HUES48 (cell line): Measurements from ENCODE around the gene IWS1.
A peak's percentile ranks its signal among the peaks of the same experiment; 100 is the strongest.
"Not testable (repeated sequence)": the region's sequence is repeated elsewhere in the genome, so short reads cannot be mapped to it uniquely, and the experiment has no call there.

Experiments used
- H3K27ac ChIP-seq: one replicate; pipeline ENCODE4 v1.7.0; 2013; ENCODE audit warnings: low read depth, low read length, inconsistent platforms
- H3K27me3 ChIP-seq: 2 replicates; pipeline ENCODE4 v1.6.1; 2013; ENCODE audit warnings: mild to moderate bottlenecking, low read length; ENCODE audit not compliant: control insufficient read depth, insufficient read depth
- H3K36me3 ChIP-seq: 2 replicates; pipeline ENCODE4 v1.6.1; 2013; ENCODE audit warnings: low read length; ENCODE audit not compliant: control insufficient read depth, insufficient read depth
- H3K4me1 ChIP-seq: 2 replicates; pipeline ENCODE4 v1.6.1; 2013; ENCODE audit warnings: mild to moderate bottlenecking, low read length; ENCODE audit not compliant: control insufficient read depth, insufficient read depth
- H3K4me3 ChIP-seq: 2 replicates; pipeline ENCODE4 v1.5.1; 2013; ENCODE audit warnings: mild to moderate bottlenecking, low read depth, low read length
- H3K9ac ChIP-seq: 2 replicates; pipeline ENCODE4 v1.6.1; 2013; ENCODE audit warnings: mild to moderate bottlenecking, low read depth, low read length, moderate library complexity
- H3K9me3 ChIP-seq: 2 replicates; pipeline ENCODE4 v1.6.1; 2013; ENCODE audit warnings: low read length; ENCODE audit not compliant: control insufficient read depth, insufficient read depth

Gene IWS1

DNA sequence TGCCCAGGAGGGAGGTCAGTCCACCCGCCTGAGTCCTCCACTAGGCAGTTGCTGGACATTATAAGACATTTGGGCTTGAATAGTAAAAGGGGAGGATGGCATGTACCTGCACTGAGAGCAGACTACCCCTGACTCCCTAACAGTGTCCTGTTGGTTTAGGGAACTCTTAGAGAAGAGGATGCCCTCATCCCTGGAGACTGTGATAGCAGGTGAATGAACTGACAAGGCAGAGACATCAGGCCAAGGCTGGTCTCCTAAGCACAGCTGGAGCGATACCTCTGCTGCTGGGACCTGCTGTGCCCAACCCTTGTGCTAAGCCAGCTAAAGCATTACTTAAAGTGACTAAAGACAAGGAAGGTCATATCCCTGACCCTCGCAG lies 73.3 kb downstream of the IWS1 start:
- Histone ChIP-seq H3K27ac (no peak overlapping the region), H3K36me3 (no peaks in the 10 kb centered on the region), H3K4me1 (peaks cover 31% of the 10 kb centered on the region), H3K9ac (no peak overlapping the region), H3K27me3 (no peaks in the 10 kb centered on the region), H3K9me3 (no peaks in the 10 kb centered on the region), H3K4me3 (no peak overlapping the region)

DNA sequence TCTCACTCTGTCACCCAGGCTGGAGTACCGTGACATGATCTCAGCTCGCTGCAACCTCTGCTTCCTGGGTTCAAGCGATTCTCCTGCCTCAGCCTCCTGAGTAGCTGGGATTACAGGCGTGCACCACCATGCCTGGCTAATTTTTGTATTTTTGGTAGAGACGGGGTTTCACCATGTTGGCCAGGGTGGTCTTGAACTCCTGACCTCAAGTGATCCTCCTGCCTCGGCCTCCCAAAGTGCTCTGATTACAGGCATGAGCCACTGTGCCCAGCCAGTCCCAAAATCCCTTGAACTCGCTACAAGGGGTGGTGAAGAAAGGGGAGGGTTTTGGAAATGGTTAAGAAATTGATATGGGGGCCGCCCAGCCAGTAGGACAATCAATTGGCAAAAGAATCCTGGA lies 73.9 kb downstream of the IWS1 start:
- H3K27ac ChIP-seq, H3K27me3 ChIP-seq, H3K9ac ChIP-seq, H3K36me3 ChIP-seq, H3K4me3 ChIP-seq, H3K9me3 ChIP-seq: not testable (repeated sequence)
- H3K4me1 ChIP-seq, result peaks cover 31% of the 10 kb centered on the region

DNA sequence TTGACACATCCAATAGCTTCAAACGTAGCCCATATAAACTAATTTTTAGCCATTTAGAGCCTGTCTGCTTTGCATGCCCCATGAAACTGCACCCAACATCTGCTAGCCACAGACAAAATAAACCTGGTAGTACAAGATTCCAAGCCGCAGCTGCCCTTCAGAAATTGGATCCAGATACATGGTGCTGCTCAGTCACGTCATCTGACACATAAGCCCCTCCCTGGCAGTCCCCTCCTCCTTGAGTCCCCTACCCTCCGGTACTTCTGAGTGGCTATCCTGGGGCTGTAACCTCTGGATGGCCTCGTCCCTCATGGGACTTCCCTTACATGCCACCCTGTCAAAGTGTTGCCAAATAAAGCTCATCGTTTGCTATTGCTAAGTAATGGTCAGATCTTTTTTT lies 74.3 kb downstream of the IWS1 start:
- no peaks in the 10 kb centered on the region for H3K27me3 ChIP-seq
- no peak overlapping the region for H3K4me3 ChIP-seq
- H3K9ac ChIP-seq, result no peak overlapping the region
- peaks cover 29% of the 10 kb centered on the region for H3K4me1 ChIP-seq
- no peaks in the 10 kb centered on the region for H3K9me3 ChIP-seq
- no peak overlapping the region for H3K27ac ChIP-seq
- H3K36me3 ChIP-seq, result no peaks in the 10 kb centered on the region

GRCh38 chr2:127449898-127450297 lies 76.4 kb downstream of the IWS1 start:
- peak overlapping the region; percentile 52 for H3K27ac ChIP-seq
- H3K4me3 ChIP-seq, result no peak overlapping the region
- no peaks in the 10 kb centered on the region for H3K9me3 ChIP-seq
- no peaks in the 10 kb centered on the region for H3K36me3 ChIP-seq
- peaks cover 16% of the 10 kb centered on the region for H3K4me1 ChIP-seq
- H3K27me3 ChIP-seq, result no peaks in the 10 kb centered on the region
- no peak overlapping the region for H3K9ac ChIP-seq

DNA sequence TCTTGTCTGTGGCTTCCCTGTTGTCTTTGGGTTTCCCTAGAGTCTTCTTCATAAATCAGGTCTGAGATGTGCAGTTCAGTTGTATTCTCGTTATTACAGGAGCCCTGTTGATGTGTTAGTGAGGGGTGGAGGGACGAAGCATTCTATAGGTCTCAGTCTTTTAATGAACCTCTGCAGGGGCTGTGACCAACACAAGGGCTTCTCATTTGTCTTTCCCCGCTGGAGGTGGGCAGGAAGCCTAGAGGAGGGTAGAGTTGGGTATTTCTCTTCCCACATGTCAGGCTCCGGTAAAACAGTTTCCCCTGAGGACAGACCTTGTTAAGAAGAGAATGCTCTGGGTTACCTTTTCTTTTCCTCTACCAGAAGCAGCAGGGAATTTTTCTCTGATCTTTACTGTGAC lies 76.9 kb downstream of the IWS1 start:
- peak overlapping the region; percentile 52 for H3K27ac ChIP-seq
- H3K36me3 ChIP-seq, result no peaks in the 10 kb centered on the region
- no peak overlapping the region for H3K9ac ChIP-seq
- H3K4me3 ChIP-seq, result no peak overlapping the region
- peaks cover 16% of the 10 kb centered on the region for H3K4me1 ChIP-seq
- H3K27me3 ChIP-seq, result no peaks in the 10 kb centered on the region
- no peaks in the 10 kb centered on the region; the same call in 1 of the 2 replicates for H3K9me3 ChIP-seq

GRCh38 chr2:127448526-127448925 lies 77.8 kb downstream of the IWS1 start:
- H3K9ac ChIP-seq, result no peak overlapping the region
- H3K27ac ChIP-seq, result no peak overlapping the region
- no peaks in the 10 kb centered on the region; the same call in 1 of the 2 replicates for H3K9me3 ChIP-seq
- H3K36me3 ChIP-seq, result no peaks in the 10 kb centered on the region
- peaks cover 15% of the 10 kb centered on the region for H3K4me1 ChIP-seq
- no peaks in the 10 kb centered on the region for H3K27me3 ChIP-seq
- no peak overlapping the region for H3K4me3 ChIP-seq

- H3K9ac ChIP-seq, result no peak overlapping the region
- H3K27ac ChIP-seq, result no peak overlapping the region
- no peaks in the 10 kb centered on the region for H3K27me3 ChIP-seq
- H3K4me3 ChIP-seq, result no peak overlapping the region
- H3K9me3 ChIP-seq, result no peaks in the 10 kb centered on the region
- no peaks in the 10 kb centered on the region for H3K36me3 ChIP-seq
- no peaks in the 10 kb centered on the region for H3K4me1 ChIP-seq
Observed at GRCh38 chr2:127439343-127439742, 86.9 kb downstream of the IWS1 start.

DNA sequence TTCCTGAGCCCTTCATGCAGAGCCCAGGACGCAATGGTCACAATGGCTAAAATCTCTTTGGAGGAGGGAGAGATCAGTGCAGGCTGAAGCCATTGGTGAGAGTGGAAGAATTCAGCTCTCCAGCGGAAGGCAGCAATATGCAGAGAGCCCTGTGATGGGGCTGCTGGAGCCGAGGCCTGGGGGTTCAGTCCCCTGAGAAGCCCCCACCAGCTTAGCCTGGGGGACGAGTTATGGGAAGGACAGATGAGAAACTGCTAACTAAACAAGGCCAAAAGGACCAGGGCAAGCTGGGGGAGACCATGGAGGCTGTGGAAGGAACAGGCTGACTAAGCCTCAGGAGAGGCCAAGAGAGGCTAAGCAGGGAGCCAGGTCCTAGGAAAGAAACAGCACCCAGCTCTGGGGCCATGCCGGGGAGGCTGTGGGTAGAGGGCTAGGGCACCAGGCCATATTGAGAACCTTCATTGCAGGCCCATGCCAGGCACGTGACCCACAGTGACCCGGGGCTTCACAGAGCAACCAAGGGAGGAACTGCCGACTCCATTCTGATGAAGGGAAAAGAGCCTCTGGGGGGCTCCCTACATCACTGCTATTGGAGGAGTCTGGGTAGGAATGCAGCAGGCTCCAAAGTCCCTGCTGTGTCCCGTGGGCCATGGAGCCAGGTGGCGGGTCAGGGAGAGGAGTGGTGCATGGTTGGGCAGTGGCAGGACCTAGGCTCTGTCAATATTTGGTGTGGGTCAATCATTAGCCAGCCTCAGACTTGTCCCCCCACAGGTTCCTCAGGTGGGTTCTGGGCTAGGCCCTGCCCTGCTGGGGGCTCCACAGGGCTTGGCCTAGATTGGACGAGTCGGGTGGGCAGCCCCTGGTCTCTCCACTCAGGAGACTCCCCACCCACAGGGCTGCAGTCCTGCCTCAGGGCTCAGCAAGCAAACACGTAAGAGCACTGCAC lies 88.2 kb downstream of the IWS1 start:
- no peak overlapping the region for H3K9ac ChIP-seq
- H3K9me3 ChIP-seq, result no peaks in the 10 kb centered on the region
- no peaks in the 10 kb centered on the region for H3K36me3 ChIP-seq
- no peaks in the 10 kb centered on the region for H3K4me1 ChIP-seq
- H3K27me3 ChIP-seq, result no peaks in the 10 kb centered on the region
- no peak overlapping the region for H3K4me3 ChIP-seq
- no peak overlapping the region for H3K27ac ChIP-seq

- H3K27ac ChIP-seq, result no peak overlapping the region
- H3K27me3 ChIP-seq, result no peaks in the 10 kb centered on the region
- H3K4me1 ChIP-seq, result no peaks in the 10 kb centered on the region
- no peaks in the 10 kb centered on the region for H3K9me3 ChIP-seq
- no peak overlapping the region for H3K4me3 ChIP-seq
- H3K36me3 ChIP-seq, result no peaks in the 10 kb centered on the region
- H3K9ac ChIP-seq, result no peak overlapping the region
Observed at GRCh38 chr2:127437056-127437455, 89.2 kb downstream of the IWS1 start.

DNA sequence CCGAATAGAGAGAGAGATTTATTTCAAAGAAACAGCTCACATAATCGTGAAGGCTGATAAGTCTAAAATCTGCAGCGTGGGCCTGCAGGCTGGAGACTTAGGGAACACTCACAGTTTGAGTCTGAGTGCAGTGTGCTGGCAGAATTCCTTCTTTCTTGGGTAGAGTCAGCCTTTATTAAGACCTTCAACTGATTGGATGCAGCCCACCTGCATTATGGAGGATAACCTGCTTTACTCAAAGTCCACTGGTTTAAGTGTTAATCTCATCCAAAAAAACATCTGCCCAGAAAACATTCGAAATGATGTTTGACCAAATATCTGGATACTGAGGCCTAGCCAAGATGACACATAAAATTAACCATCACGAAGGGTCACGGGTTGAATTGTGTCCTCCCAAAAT lies 91.8 kb downstream of the IWS1 start:
- Histone ChIP-seq H3K4me3 (no peak overlapping the region), H3K36me3 (no peaks in the 10 kb centered on the region), H3K27me3 (no peaks in the 10 kb centered on the region), H3K27ac (no peak overlapping the region), H3K4me1 (no peaks in the 10 kb centered on the region), H3K9ac (no peak overlapping the region), H3K9me3 (no peaks in the 10 kb centered on the region)

DNA sequence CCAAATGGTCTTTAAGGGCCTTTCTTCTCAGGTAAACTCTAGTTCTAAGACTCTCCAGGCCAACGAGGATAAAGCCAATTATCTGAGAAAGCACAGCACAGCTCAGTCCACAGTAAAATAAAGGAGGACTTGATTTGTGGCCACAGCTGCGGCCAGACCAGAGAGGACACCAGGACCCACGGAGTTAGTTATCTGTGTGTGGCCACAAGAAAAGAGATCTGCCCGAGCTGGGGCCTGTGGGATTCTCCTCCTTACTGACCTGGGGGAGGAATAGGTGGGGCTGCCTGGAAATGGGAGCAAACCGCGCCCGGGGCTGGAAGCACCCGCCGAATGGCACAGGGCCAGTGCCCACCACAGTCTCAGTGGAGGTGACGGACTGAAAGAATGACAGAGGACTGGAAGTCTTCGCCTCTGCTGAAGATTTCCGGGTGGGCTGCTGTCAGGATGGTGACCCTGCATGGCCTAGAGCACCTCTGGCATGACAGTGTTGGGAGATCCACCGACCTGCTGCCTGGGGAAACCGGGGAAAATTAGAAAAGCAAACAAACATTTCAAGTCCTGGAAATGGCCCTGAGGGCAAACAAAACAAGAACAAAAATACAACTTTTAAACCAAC lies 94.8 kb downstream of the IWS1 start:
- H3K9me3 ChIP-seq, result no peaks in the 10 kb centered on the region
- no peaks in the 10 kb centered on the region for H3K36me3 ChIP-seq
- H3K4me1 ChIP-seq, result no peaks in the 10 kb centered on the region
- H3K27me3 ChIP-seq, result no peaks in the 10 kb centered on the region
- no peak overlapping the region for H3K9ac ChIP-seq
- H3K27ac ChIP-seq, result no peak overlapping the region
- H3K4me3 ChIP-seq, result no peak overlapping the region
